CD8-positive, alpha-beta T cell (primary cell): ENCODE measurements around the gene TIE1. TPM values are rescaled to one million over a fixed set of nuclear protein-coding genes. Genes with fewer than 3 reads are reported as not detected.

Source experiments
- microRNA-seq: library from miRNA; unstranded; fragments of <30 nt; microRNA quantifications from one replicate; pipeline ENCODE4 v1.2.0, GENCODE V29; 2022; ENCODE audit warnings: borderline microRNAs expressed
- total RNA-seq, 46 experiments: library from RNA in 2 of 46; stranded (reverse) in 2 of 46; gene quantifications; one replicate each; pipeline ENCODE4 v1.2.3 and lab custom pipeline; 2021 to 2026

The TIE1 gene
- total RNA-seq, 2 experiments from 2014 or later: not detected

Small RNA genes within 50 kb of the gene (microRNA-seq; reads per million reads assigned to microRNA genes)
- 1.3 reads per million for gene MIR6734

Other genes with a start within 250 kb of the TIE1 start
- gene EBNA1BP2, start 128.7 kb upstream of the TIE1 start, total RNA-seq: 10 to 100 TPM; 22.1 to 23.1 TPM
- not detected for gene CFAP57, start 128.7 kb upstream of the TIE1 start, total RNA-seq
- not detected for gene TMEM125, start 31.0 kb upstream of the TIE1 start, total RNA-seq
- not detected for gene C1orf210, start 15.4 kb upstream of the TIE1 start, total RNA-seq
- gene MPL, start 36.8 kb downstream of the TIE1 start, total RNA-seq: not detected
- 1 to 10 TPM in 1 of 2 experiments, under 1 TPM in 1; 0.92 to 1.3 TPM for gene CDC20, start 58.0 kb downstream of the TIE1 start, total RNA-seq
- 10 to 100 TPM; 24.6 to 25.6 TPM for gene ELOVL1, start 67.0 kb downstream of the TIE1 start, total RNA-seq
- 10 to 100 TPM; 18.8 to 20.2 TPM for gene MED8, start 88.8 kb downstream of the TIE1 start, total RNA-seq
- gene SZT2, start 88.9 kb downstream of the TIE1 start, total RNA-seq: 10 to 100 TPM; 57.0 to 64.4 TPM
- 10 to 100 TPM in 1 of 2 experiments, 1 to 10 TPM in 1; 9.4 to 10.3 TPM for gene HYI, start 152.9 kb downstream of the TIE1 start, total RNA-seq
- under 1 TPM in 1 of 2 experiments, not detected in 1; 0.11 TPM for gene PTPRF, start 229.9 kb downstream of the TIE1 start, total RNA-seq